NB4 (cell line): ENCODE results near the gene WDFY4.

Source experiments
- DNase-seq: peaks from one replicate; pipeline ENCODE4 v3.0.0; 2010; ENCODE audit warnings: low read depth
- H3K4me3 ChIP-seq: one replicate; pipeline ENCODE4 v1.5.1; 2011; ENCODE audit warnings: mild to moderate bottlenecking, low read depth, low read length, moderate library complexity
- CTCF ChIP-seq: IDR thresholded peaks from one replicate; pipeline ENCODE4 v1.5.1; 2012; ENCODE audit warnings: low read depth, low read length
- MAX ChIP-seq: IDR thresholded peaks from 2 replicates; pipeline ENCODE4 v1.6.1; 2011; ENCODE audit warnings: low read depth, low read length
- MYC ChIP-seq: IDR thresholded peaks from 2 replicates; pipeline ENCODE4 v1.6.1; 2011; ENCODE audit warnings: low read depth, low read length
- POLR2A ChIP-seq: IDR thresholded peaks from 2 replicates; pipeline ENCODE4 v1.6.1; 2011; ENCODE audit warnings: mild to moderate bottlenecking; ENCODE audit not compliant: insufficient read length; ENCODE audit errors: extremely low read depth

Gene WDFY4

GRCh38 chr10:48883701-48884100 lies 199.0 kb downstream of the WDFY4 start:
- H3K4me3 ChIP-seq = no peak overlapping the region
- no peak for DNase-seq
- no peak for TF ChIP-seq MAX
- TF ChIP-seq CTCF = no peak

GRCh38 chr10:48884179-48885045 lies 199.7 kb downstream of the WDFY4 start:
- TF ChIP-seq CTCF (no peak), MAX (peak; percentile 46; the same call in 1 of the 2 replicates), MYC (no peak), POLR2A (no peak)
- DNase-seq = no peak
- no peak overlapping the region for H3K4me3 ChIP-seq

- no peak overlapping the region for H3K4me3 ChIP-seq
- DNase-seq = peak; percentile 25
- TF ChIP-seq CTCF (peak; percentile 9), POLR2A (no peak)
These were observed 200.7 kb downstream of the WDFY4 start for GRCh38 chr10:48885376-48885775.

- TF ChIP-seq POLR2A (no peak), MYC (no peak), CTCF (no peak), MAX (no peak)
- no peak overlapping the region for H3K4me3 ChIP-seq
- DNase-seq = no peak
These were observed 203.3 kb downstream of the WDFY4 start for GRCh38 chr10:48887982-48888381.

GRCh38 chr10:48890888-48891850 lies 206.5 kb downstream of the WDFY4 start:
- no peak overlapping the region for H3K4me3 ChIP-seq
- peak; percentile 35 for DNase-seq
- TF ChIP-seq MYC (no peak), POLR2A (no peak)

GRCh38 chr10:48894911-48895802 lies 210.5 kb downstream of the WDFY4 start:
- no peak overlapping the region for H3K4me3 ChIP-seq
- TF ChIP-seq CTCF (no peak), POLR2A (no peak), MAX (no peak), MYC (no peak)
- no peak for DNase-seq
